Measurements from ENCODE around the gene DOCK10.
A peak's percentile ranks its signal among the peaks of the same experiment; 100 is the strongest.
"Not testable (repeated sequence)": the region's sequence is repeated elsewhere in the genome, so short reads cannot be mapped to it uniquely, and the experiment has no call there.

The DOCK10 gene

DNA sequence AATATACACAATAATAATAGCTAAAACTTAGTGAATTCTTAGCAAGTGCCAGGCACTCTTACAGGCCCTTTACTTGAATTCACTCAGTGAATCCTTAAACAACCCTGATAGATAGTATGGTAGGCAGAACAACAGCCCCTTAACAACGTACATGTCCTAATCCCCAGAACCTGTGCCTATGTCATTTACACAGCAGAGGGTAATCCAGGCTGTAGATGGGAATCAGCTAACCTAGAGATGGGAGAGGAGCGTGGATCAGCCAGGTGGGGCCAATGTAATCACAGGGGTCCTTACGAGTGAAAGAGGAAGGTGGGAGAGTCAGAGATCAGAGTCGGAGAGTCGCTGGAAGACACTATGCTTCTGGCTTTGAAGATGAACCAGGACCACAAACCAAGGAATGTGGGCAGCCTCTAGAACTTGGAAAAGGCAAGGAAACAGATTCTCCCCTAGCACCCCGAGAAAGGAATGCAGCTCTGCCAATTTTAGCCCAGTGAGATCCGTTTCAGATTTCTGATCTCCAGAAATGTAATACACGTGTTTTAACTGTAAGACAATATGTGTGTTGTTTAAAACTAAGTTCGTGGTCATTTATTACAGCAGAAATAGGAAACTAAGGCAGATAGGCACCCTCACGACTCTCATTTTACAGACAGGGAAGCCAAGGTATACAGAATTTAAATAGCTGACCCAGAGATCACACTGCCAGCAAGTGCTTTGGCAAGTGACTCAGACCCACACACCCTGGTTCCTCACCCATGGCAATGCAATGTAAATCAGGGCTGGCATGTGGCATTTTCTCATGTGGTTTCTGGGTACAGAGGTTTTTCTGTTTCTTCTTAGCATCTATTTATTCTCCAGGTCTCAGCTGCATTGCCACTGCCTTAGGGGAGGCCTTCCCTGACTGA, 68.9 kb downstream of the DOCK10 start:
- DNase-seq, result no peak

GRCh38 chr2:224971214-224971613, 71.1 kb downstream of the DOCK10 start:
- DNase-seq, result no peak

DNA sequence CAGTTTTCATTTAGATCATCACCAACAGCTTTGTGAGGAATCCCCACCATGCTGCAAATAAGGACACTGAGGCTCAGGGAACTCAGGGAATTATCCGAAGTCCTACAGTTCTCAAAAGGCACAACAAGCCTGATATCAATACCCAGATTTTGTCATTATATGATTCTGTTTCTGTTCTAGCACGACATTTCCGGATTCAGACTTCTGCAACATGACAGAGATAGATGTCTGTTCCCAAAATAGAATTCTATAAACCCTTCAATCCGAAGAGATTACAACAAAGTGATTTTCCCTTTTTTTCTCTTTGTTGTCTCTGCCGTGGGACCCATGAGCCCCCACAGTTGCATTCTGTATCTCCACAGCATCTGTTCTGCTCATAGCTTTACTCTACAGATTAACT, 72.0 kb downstream of the DOCK10 start:
- no peak for DNase-seq

- no peak for DNase-seq
Observed at GRCh38 chr2:224969633-224970260, 72.5 kb downstream of the DOCK10 start.

DNA sequence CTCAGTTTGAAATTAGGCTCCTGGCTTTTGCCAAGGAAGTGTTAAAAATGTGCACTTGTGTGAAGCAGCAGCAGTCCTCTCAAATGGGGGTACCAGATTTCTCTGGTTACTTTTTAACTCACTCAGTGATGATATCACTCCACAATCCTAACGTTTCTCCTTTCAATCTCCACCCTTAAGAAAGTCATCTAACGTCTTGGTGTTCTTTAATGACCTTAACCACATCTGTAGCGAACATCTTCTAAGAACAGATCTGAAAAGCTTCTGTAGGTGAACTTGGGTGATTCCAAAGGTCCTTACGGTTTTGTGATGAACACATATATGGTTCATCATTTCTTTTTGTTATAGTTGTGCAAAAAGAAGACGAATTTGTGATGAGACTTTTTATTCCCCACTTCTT, 73.2 kb downstream of the DOCK10 start:
- no peak for DNase-seq

GRCh38 chr2:224968051-224968450, 74.2 kb downstream of the DOCK10 start:
- no peak for DNase-seq

GRCh38 chr2:224966613-224967012, 75.7 kb downstream of the DOCK10 start:
- DNase-seq, result no peak

- no peak for DNase-seq
Observed at GRCh38 chr2:224959556-224959955, 82.7 kb downstream of the DOCK10 start.

- no peak for DNase-seq
Observed at GRCh38 chr2:224958873-224959272, 83.4 kb downstream of the DOCK10 start.

GRCh38 chr2:224958462-224958857, 83.8 kb downstream of the DOCK10 start:
- DNase-seq, result no peak

GRCh38 chr2:224957540-224958461, 84.5 kb downstream of the DOCK10 start:
- no peak for DNase-seq

DNA sequence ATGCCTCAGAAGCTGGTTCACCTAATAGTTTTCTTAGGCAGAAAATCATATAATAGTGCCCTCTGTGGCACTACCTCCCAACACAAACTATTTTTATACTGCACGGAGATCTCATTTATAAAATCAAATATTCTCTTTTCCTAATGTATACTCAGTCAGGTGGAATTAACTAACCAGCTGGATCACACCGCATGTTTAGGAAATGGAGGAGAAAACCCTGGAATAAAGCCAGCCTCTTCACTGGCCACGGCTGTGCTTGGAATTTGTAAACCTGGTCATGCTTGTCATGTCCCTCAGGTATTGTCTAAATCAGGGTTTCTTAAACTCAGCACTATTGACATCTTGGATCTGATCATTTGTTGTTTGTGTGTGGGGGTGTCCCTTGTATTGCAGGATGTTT, 85.6 kb downstream of the DOCK10 start:
- DNase-seq, result peak; percentile 70

- DNase-seq, result no peak
Observed at GRCh38 chr2:224954980-224955379, 87.3 kb downstream of the DOCK10 start.

GRCh38 chr2:224952936-224953657, 89.2 kb downstream of the DOCK10 start:
- DNase-seq, result no peak

GRCh38 chr2:224951723-224952481, 90.4 kb downstream of the DOCK10 start:
- no peak for DNase-seq

GRCh38 chr2:224948859-224949258, 93.4 kb downstream of the DOCK10 start:
- DNase-seq, result no peak

DNA sequence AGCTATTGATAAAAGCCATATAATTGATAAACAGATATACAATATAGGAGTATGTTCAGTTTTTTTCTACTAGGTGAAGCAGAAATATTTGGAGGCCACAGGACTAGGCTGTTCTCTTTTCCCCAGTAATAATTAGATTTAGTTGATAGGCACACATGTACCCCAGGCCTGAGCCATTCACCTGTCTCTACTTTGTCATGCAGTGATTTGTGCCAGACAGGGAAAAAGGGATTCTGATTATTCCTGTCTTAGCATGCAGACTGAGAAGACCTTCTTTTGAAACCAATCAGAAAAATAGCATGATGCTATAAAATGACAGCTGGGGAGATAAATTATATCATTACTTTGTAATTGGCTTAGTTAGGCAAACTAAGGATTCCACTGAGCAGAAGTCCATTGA, 94.3 kb downstream of the DOCK10 start:
- no peak for DNase-seq

DNA sequence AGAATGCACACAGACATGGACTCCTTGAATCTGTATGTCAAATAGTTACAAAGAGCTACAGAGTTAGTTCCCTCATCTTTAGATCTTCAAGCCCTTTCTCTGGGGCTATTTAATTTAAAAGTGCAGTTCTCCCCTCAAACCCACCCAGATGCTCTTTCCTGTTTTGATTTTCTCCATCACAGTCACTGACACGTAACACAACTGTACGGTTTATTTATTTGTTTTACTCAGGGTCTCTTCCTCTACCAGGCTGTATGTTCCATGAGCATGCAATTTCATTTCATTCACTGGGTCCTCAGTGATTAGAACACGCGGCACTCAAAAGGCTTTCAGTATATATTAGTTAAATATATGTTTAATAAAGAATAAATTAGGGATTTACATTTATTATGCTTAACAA, 94.7 kb downstream of the DOCK10 start:
- DNase-seq, result no peak

DNA sequence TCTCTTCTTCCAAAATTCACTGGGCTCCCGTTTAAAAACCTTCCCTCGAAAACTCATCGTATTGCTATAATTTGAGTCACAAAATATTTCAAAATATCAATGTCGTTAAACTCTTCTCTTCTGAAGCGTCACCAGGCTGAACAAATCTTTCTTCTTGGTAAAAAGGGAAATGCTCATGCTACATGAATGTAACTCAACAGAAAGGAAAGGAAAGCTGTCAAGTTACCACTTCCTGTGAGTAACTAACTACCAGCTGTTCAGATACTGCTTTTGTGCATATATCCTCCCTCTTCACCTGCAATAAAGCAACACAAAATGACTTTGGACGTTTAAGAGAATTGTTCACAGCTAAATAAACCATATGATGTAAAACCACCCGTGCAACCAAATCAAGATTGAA, 95.4 kb downstream of the DOCK10 start:
- DNase-seq, result no peak

DNA sequence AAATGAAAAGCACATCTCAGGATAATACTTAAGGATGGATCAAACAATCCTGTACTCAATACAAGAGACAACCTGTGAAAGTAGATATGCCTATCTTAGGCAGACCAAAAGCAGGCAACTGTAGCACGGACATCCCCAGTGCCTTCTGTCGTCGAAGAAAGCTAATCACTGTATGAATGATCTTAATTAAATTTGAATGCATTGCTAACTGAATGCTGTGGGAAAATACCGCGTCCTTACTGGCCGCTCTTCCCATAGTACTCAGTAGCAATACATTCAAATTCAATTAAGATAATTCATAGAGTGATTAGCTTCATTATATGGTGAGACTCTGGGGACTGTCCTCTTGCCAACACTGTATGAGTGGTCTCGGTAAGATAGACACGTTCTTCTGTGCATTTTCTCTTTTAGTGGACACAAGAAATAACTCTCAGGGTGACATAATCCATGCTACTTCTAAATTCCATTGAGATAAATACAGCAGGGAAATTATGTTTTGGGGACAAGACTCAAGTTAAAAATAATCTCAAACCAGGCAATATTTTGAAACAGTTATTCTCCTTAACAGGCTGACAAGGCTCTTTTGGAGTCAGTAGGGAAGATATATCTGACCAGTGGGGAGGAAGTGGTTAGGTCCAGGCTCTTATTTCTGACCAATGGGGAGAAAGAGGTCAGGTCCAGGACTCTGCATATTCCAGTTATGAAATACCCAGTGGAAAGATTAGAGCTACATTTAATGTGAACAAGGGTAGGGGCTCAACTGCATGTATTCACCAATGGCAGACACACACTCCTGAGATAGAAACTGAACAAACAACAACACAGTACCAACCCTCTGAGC, 97.3 kb downstream of the DOCK10 start:
- DNase-seq, result no peak

DNA sequence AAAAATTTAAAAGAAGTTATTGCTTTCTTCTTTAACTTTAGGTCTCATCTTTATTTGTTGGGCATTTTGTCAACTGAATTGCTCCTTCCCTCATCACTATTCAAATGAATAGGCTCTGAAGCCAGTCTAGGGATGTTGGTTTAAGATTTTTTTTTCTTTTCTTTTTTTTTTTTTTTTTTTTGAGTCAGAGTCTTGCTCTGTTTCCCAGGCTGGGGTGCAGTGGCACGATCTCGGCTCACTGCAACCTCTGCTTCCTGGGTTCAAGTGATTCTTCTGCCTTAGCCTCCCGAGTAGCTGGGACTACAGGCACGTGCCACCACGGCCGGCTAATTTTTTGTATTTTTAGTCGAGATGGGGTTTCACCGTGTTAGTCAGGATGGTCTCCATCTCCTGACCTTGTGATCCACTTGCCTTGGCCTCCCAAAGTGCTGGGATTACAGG, 98.6 kb downstream of the DOCK10 start:
- DNase-seq, result not testable (repeated sequence)
